ENCODE results near the gene PDZD7. TPM values are rescaled to one million over a fixed set of nuclear protein-coding genes. Genes with fewer than 3 reads are reported as not detected.

The PDZD7 gene
- total and polyA plus RNA-seq, 9 of the 15 experiments (the other 6 are each of a cell fraction or from before 2014, with no cell fraction given): 0.04 to 0.24 (median 0.08) TPM; not detected in 3

DNA sequence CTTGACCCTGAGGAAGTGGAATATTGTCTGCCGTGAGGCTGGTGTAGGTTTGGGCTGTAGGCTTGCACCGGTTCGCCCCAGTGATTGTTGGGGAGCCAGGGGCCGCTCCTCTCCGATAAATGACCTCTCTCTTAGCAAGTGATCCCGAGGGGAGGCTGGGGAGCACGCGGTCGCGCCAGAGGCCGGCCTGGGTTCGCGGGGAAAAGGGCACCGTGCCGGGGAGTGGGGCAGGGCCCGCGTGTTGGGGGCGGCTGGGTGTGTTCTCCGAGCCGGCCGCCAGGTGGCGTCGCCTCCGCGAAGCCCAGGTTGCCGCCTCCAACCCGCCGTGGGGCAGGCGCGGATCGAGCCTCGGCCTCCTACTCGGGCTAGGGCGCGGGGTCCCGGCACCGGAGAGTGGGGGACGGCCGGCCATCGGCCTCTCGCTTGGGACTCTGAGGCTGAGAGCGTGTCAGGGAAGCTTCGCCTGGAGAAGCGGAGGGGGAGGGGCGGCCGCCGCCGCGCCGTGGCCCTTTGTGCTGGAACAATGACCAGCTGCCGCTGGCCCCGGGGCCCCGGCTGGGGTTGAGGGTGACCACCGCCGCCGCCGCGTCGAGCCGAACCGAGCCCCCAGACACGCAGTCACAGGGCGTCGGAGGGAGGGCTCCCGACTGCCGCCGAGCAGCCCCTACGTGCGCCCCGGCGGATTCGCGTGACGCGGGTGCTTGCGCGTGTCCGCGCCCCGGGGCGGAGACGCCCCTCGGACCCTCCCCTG, 31.8 kb downstream of the PDZD7 start (continued):
- TF ChIP-seq ERF (CRISPR knock-in tag; IDR thresholded peaks at IDR 0.05): peak; percentile 58; the same call in 1 of the 2 replicates
- 0 out of 2 replicates have a peak, but pooled peaks have one; percentile 48 for TF ChIP-seq NCOA6 (IDR thresholded peaks at IDR 0.05)
- TF ChIP-seq NR4A1 (CRISPR knock-in tag; IDR thresholded peaks at IDR 0.05): 0 out of 2 replicates have a peak, but pooled peaks have one; percentile 66
- TF ChIP-seq NR4A1 (tag; IDR thresholded peaks at IDR 0.05): no peak
- TF ChIP-seq, protein P1, sequence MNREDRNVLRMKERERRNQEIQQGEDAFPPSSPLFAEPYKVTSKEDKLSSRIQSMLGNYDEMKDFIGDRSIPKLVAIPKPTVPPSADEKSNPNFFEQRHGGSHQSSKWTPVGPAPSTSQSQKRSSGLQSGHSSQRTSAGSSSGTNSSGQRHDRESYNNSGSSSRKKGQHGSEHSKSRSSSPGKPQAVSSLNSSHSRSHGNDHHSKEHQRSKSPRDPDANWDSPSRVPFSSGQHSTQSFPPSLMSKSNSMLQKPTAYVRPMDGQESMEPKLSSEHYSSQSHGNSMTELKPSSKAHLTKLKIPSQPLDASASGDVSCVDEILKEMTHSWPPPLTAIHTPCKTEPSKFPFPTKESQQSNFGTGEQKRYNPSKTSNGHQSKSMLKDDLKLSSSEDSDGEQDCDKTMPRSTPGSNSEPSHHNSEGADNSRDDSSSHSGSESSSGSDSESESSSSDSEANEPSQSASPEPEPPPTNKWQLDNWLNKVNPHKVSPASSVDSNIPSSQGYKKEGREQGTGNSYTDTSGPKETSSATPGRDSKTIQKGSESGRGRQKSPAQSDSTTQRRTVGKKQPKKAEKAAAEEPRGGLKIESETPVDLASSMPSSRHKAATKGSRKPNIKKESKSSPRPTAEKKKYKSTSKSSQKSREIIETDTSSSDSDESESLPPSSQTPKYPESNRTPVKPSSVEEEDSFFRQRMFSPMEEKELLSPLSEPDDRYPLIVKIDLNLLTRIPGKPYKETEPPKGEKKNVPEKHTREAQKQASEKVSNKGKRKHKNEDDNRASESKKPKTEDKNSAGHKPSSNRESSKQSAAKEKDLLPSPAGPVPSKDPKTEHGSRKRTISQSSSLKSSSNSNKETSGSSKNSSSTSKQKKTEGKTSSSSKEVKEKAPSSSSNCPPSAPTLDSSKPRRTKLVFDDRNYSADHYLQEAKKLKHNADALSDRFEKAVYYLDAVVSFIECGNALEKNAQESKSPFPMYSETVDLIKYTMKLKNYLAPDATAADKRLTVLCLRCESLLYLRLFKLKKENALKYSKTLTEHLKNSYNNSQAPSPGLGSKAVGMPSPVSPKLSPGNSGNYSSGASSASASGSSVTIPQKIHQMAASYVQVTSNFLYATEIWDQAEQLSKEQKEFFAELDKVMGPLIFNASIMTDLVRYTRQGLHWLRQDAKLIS (CRISPR knock-in tag; IDR thresholded peaks at IDR 0.05): 0 out of 2 replicates have a peak, but pooled peaks have one; percentile 24
- TF ChIP-seq, protein P2, sequence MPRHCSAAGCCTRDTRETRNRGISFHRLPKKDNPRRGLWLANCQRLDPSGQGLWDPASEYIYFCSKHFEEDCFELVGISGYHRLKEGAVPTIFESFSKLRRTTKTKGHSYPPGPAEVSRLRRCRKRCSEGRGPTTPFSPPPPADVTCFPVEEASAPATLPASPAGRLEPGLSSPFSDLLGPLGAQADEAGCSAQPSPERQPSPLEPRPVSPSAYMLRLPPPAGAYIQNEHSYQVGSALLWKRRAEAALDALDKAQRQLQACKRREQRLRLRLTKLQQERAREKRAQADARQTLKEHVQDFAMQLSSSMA (CRISPR knock-in tag; IDR thresholded peaks at IDR 0.05): no peak
- TF ChIP-seq BMI1 (IDR thresholded peaks at IDR 0.05; ENCODE audit: low read length): no peak
- TF ChIP-seq RNF2 (IDR thresholded peaks at IDR 0.05): 0 out of 2 replicates have a peak, but pooled peaks have one; percentile 33
- TF ChIP-seq, protein P3, sequence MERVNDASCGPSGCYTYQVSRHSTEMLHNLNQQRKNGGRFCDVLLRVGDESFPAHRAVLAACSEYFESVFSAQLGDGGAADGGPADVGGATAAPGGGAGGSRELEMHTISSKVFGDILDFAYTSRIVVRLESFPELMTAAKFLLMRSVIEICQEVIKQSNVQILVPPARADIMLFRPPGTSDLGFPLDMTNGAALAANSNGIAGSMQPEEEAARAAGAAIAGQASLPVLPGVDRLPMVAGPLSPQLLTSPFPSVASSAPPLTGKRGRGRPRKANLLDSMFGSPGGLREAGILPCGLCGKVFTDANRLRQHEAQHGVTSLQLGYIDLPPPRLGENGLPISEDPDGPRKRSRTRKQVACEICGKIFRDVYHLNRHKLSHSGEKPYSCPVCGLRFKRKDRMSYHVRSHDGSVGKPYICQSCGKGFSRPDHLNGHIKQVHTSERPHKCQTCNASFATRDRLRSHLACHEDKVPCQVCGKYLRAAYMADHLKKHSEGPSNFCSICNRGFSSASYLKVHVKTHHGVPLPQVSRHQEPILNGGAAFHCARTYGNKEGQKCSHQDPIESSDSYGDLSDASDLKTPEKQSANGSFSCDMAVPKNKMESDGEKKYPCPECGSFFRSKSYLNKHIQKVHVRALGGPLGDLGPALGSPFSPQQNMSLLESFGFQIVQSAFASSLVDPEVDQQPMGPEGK (CRISPR knock-in tag; IDR thresholded peaks at IDR 0.05; ENCODE audit: borderline replicate concordance): no peak
- 0 out of 2 replicates have a peak, but pooled peaks have one; percentile 20 for TF ChIP-seq ELF2 (CRISPR knock-in tag; IDR thresholded peaks at IDR 0.05)
- TF ChIP-seq, protein P4, sequence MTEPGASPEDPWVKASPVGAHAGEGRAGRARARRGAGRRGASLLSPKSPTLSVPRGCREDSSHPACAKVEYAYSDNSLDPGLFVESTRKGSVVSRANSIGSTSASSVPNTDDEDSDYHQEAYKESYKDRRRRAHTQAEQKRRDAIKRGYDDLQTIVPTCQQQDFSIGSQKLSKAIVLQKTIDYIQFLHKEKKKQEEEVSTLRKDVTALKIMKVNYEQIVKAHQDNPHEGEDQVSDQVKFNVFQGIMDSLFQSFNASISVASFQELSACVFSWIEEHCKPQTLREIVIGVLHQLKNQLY (CRISPR knock-in tag; conservative IDR thresholded peaks at IDR 0.05): 0 out of 4 replicates have a peak, but pooled peaks of 1 of the 2 experiments have one; percentile 71
- TF ChIP-seq CBX1 (IDR thresholded peaks at IDR 0.05; ENCODE audit: low read depth): peak; percentile 79; the same call in 1 of the 2 replicates
- peak; percentile 62; the same call in 1 of the 2 replicates for TF ChIP-seq CREB1 (IDR thresholded peaks at IDR 0.05)
- TF ChIP-seq CREB1 (CRISPR knock-in tag; IDR thresholded peaks at IDR 0.05): peak; percentile 64; the same call in 1 of the 2 replicates
- peak; percentile 35; the same call in 1 of the 2 replicates for TF ChIP-seq GATAD2B (IDR thresholded peaks at IDR 0.05; ENCODE audit: borderline replicate concordance)
- no peak for TF ChIP-seq ZNF174 (CRISPR knock-in tag; IDR thresholded peaks at IDR 0.05)
- 0 out of 2 replicates have a peak, but pooled peaks have one; percentile 31 for TF ChIP-seq ZNF175 (CRISPR knock-in tag; IDR thresholded peaks at IDR 0.05; ENCODE audit: low read depth)
